AML-193 (cell line): Measurements from ENCODE around the gene ATP6V1G1.

Experiments
- DNase-seq, 2 experiments: peaks; one replicate each; lab custom pipeline; 2025; lab: John Stamatoyannopoulos, UW

The ATP6V1G1 gene

GRCh38 chr9:114612272-114612923, 24.8 kb downstream of the ATP6V1G1 start:
- DNase-seq, result no peak

- no peak for DNase-seq
These were observed 25.5 kb downstream of the ATP6V1G1 start for GRCh38 chr9:114613087-114613486.

GRCh38 chr9:114613919-114614318, 26.4 kb downstream of the ATP6V1G1 start:
- no peak for DNase-seq

- DNase-seq, result no peak
These were observed 26.8 kb downstream of the ATP6V1G1 start for GRCh38 chr9:114614373-114614772.

- DNase-seq, result peak; percentile 54 to 70
These were observed 29.3 kb downstream of the ATP6V1G1 start for GRCh38 chr9:114616684-114617520.

DNA sequence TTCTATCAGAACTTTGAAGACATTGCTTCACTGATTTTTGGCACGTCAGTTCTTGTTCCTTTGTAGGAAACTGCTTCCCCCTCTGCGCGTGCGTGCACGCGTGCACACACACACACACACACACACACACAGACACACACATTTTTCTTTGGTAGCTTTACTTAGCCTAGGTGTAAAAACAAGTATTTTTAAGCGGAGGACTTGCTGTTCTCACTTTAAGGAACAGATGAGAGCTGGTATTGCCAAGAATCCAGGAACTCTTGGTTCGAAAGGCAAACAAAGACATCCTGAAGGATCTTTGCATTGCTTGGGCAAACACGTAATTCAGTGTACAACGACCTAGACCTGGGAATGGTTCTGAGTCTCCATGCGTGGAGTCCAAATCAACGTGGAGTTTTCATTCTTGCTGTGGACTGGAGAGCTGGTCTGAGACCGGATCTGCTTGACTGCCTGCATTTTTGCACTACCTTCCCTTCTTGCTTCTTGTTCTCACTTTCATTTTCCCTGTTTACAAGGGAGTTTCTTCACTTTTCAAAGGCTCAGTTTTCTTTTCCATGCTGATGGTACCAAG, 31.7 kb downstream of the ATP6V1G1 start:
- DNase-seq, result no peak

DNA sequence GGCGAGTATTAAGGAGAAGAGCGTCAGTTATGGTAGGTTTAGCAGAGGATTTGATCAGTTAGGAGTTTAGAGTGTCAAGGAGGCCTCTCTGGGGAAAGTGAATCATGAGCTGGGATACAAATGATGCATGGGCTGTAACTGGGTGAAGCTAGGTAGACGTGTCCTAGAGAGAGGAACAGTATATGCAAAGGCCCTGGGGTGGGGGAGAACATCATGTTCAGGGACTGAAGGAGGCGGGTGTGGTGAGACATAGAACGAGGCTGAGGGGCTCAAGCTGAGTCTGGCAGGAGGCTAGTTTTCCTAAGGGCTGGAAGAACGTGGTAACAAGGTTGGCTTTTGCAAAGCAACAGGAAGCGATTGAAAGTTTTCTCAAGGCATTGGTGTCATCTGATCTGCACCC, 34.0 kb downstream of the ATP6V1G1 start:
- no peak for DNase-seq

GRCh38 chr9:114621975-114622609, 34.5 kb downstream of the ATP6V1G1 start:
- no peak for DNase-seq

- no peak for DNase-seq
These were observed 37.1 kb downstream of the ATP6V1G1 start for GRCh38 chr9:114624677-114625076.

DNA sequence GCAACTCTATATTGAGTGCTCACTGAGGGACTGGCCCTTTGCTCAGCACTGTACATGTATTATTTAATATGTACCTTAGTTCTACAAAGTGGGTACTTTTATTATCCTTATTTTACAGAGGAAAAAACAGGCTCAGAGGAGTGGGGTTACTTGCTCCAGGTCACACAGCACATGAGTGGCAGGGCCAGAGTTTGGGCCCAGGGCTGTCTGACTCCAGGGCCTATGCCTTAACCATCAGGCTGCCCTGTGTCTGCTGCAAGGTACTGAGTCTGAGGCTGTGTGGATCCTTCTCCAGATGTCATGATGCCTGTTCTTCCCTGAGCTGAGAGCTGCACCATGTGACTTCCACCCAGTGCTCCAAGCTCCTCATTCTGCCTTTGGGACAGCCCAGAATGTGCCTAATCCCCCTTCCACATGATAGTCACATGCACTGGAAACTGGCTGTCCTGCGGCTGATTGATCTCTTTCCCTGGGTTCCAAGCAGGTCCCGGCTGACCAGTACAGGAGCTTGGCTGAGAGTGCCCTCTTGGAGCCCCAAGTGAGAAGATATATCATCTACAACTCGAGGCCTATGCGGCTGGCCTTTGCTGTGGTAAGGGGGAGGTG, 38.9 kb downstream of the ATP6V1G1 start:
- DNase-seq, result no peak

- DNase-seq, result no peak
These were observed 40.0 kb downstream of the ATP6V1G1 start for GRCh38 chr9:114627553-114627952.

- DNase-seq, result no peak
These were observed 42.1 kb downstream of the ATP6V1G1 start for GRCh38 chr9:114629563-114630090.

DNA sequence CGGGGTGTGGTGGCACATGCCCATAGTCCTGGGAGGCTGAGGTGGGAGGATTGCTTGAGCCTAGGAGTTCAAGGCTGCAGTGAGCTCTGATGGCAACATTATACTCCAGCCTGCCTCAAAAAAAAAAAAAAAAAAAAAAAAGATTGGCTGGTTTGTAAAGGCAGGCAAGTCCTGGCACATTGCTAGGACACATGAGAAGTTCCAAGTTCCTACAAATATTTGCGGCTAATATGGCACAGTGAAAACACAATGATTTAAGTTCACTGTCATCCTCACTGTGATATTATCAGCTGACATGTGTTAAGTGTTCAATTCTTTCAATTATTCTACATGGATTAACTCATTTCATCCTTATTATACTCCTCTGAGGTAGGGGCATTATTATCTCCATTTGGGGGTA, 43.6 kb downstream of the ATP6V1G1 start:
- DNase-seq, result no peak

- no peak for DNase-seq
These were observed 46.0 kb downstream of the ATP6V1G1 start for GRCh38 chr9:114633438-114634089.

DNA sequence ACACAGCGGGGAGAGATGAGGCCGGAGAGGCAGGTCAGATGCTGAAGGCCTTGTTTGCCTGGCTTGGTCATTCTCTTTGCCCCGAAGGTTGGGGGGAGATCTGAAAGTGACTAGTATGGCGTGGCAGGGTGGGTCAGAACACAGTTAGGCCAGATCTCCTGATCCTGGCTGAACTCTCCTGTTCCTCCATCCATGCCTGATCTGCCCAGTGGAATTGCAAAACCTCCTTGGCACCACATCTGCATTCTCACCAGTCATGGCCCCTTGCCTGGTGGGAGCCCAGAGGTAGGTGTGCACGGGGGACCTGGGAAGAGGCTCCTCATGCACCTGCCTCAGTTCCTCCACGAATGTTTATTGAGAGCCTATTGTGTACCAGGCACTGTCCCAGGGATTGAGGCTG, 46.8 kb downstream of the ATP6V1G1 start:
- DNase-seq, result no peak

GRCh38 chr9:114638404-114638803, 50.8 kb downstream of the ATP6V1G1 start:
- no peak for DNase-seq

DNA sequence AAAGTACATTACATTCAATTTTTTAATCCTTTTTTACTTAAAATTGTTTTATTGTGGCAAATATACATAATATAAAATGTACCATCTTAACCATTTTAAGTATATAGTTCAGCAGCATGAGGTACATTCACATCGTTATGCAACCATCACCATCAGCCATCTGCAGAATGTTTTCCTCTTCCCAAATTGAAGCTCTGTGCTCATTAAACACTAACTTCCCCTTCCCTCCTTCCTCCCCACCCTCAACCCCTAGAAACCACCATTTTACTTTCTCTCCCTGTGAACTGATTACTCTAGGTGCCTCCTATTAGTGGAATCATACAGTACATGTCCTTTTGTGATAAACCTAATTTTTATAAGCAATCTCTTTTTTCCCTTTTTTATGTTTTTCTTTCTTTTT, 54.4 kb downstream of the ATP6V1G1 start:
- DNase-seq, result peak; percentile 65 to 78

- no peak for DNase-seq
These were observed 55.4 kb downstream of the ATP6V1G1 start for GRCh38 chr9:114643001-114643400.

DNA sequence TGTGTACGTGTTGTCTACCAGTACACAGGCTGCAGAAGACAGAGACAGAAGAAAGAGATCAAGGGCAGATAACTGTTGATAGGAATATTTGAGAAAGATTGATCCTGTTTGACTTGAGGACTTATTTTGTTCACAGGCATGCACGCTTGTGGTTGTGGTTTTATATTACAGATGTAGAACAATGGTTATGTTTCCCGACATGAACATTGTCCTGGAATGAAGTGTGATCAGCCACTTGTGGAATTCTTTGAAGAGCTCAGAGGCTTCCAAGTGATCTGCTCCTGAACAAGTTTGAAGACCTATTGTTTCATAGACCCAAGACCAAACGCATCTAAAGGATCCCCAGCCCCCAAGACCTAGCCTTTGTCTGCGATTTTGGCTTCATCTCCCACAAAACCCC, 56.3 kb downstream of the ATP6V1G1 start:
- DNase-seq, result no peak
